ENCODE results near the gene SLC35F5.

DNA sequence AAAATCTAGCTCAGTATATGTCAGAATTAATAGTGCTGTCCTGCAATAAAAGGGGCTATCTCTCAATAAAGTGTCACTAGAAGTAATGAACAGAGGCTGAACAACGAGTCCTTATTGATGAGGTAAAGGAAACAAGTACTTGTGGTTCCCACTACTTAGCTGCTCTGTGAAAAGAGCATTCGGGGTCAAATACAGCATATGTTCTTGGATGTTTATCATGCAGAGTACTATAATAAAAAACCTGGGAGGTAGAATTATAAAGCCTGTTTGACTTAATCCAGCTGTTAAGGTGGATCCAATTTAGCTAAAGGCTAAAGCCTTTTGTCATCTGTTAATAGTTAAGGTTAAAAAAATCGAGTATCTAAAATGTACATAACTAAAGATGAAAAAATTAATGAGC lies 32.4 kb downstream of the SLC35F5 start:
- TF ChIP-seq CTCF (conservative IDR thresholded peaks at IDR 0.05; ENCODE audit: low read length) (no peak), EZH2phosphoT487 (IDR thresholded peaks at IDR 0.05; ENCODE audit: borderline replicate concordance, low read depth, low read length) (no peak)
